Hematopoietic multipotent progenitor cell (in vitro differentiated cells): Measurements from ENCODE around the gene RNF167. TPM values are rescaled to one million over a fixed set of nuclear protein-coding genes. Genes with fewer than 3 reads are reported as not detected.
A peak's percentile ranks its signal among the peaks of the same experiment; 100 is the strongest.
"Not testable (repeated sequence)": the region's sequence is repeated elsewhere in the genome, so short reads cannot be mapped to it uniquely, and the experiment has no call there.

Source experiments
- DNase-seq, 3 donors: peaks; one replicate each; pipeline ENCODE4 v3.0.0-alpha.2; 2011 to 2015; ENCODE audit warnings: low read depth in 2 of 3, low spot score in 2 of 3
- total RNA-seq: library from RNA; depleted of rRNA; stranded (reverse); fragments of >200 nt; gene quantifications from one replicate; pipeline ENCODE4 v1.2.3, GENCODE V29; 2012

RNF167 gene
- total RNA-seq, 1 donor = 27.5 TPM

GRCh38 chr17:4901648-4902344 lies 38.3 kb upstream of the RNF167 start:
- DNase-seq = peak in 2 of 3 donors; percentile 44 to 47

- no peak for DNase-seq
Measured at GRCh38 chr17:4902540-4902939, 37.5 kb upstream of the RNF167 start.

GRCh38 chr17:4903051-4903818 lies 36.8 kb upstream of the RNF167 start, which contains the start of gene CHRNE:
Gene CHRNE, minus strand, starts transcription at chr17:4903098. Its CDS starts 35 bp downstream, at chr17:4903063.
- DNase-seq = peak in 2 of 3 donors; percentile 79 to 85

- DNase-seq = not testable (repeated sequence)
Measured at GRCh38 chr17:4906642-4907041, 33.4 kb upstream of the RNF167 start.

- DNase-seq = no peak
Measured at GRCh38 chr17:4908301-4908700, 31.8 kb upstream of the RNF167 start.

GRCh38 chr17:4908711-4909496 lies 31.2 kb upstream of the RNF167 start:
- DNase-seq = peak in 2 of 3 donors; percentile 90 to 93

GRCh38 chr17:4913994-4914393 lies 26.1 kb upstream of the RNF167 start:
- no peak for DNase-seq

- not testable (repeated sequence) for DNase-seq
Measured at GRCh38 chr17:4914551-4914950, 25.5 kb upstream of the RNF167 start.

GRCh38 chr17:4919511-4920047 lies 20.5 kb upstream of the RNF167 start:
- no peak for DNase-seq

GRCh38 chr17:4920351-4921048 lies 19.6 kb upstream of the RNF167 start:
- DNase-seq = no peak

- no peak for DNase-seq
Measured at GRCh38 chr17:4921320-4921719, 18.7 kb upstream of the RNF167 start.

GRCh38 chr17:4926577-4927335 lies 13.3 kb upstream of the RNF167 start:
- DNase-seq = not testable (repeated sequence)

GRCh38 chr17:4928881-4929280 lies 11.2 kb upstream of the RNF167 start:
- no peak for DNase-seq

- DNase-seq = peak in 2 of 3 donors; percentile 41 to 57
Measured at GRCh38 chr17:4931963-4932362, 8.1 kb upstream of the RNF167 start, which contains the start of gene GP1BA. Gene GP1BA, plus strand, starts transcription at chr17:4932277. Its CDS starts 328 bp downstream, at chr17:4932605.

- no peak for DNase-seq
Measured at GRCh38 chr17:4932756-4933155, 7.3 kb upstream of the RNF167 start.

- no peak for DNase-seq
Measured at GRCh38 chr17:4933646-4934045, 6.4 kb upstream of the RNF167 start.

GRCh38 chr17:4934173-4934979 lies 5.7 kb upstream of the RNF167 start:
- DNase-seq = peak in 2 of 3 donors; percentile 63 to 66

- DNase-seq = no peak
Measured at GRCh38 chr17:4935650-4936049, 4.4 kb upstream of the RNF167 start.

- DNase-seq = no peak
Measured at GRCh38 chr17:4936436-4936835, 3.6 kb upstream of the RNF167 start.
